Lower leg skin (tissue), 3 donors: ENCODE results near the gene SHISA6.

Source experiments
- CTCF ChIP-seq, 3 donors: fragments of 450-650 bp; IDR thresholded peaks; one replicate each; pipeline ENCODE4 v1.5.1; 2016; ENCODE audit warnings: antibody characterized with exemption in 3 of 3, mild to moderate bottlenecking in 3 of 3, moderate library complexity in 2 of 3
- POLR2A ChIP-seq, 2 donors: fragments of 450-650 bp; IDR thresholded peaks; one replicate each; pipeline ENCODE4 v1.6.1; 2016 to 2017; ENCODE audit warnings: antibody characterized with exemption in 2 of 2, mild to moderate bottlenecking in 1 of 2, moderate library complexity in 1 of 2

- TF ChIP-seq POLR2A (IDR thresholded peaks at IDR 0.05) = no peak
- TF ChIP-seq CTCF (IDR thresholded peaks at IDR 0.05) = no peak
Observed at GRCh38 chr17:11538366-11538765, 297.4 kb downstream of the SHISA6 start.
